HepG2 (cell line): Measurements from ENCODE around the gene CNTN5. TPM values are rescaled to one million over a fixed set of nuclear protein-coding genes. Genes with fewer than 3 reads are reported as not detected.

Source experiments
- ARNT2 ChIP-seq: sonication (generic); formaldehyde crosslinking; IDR thresholded peaks from 2 replicates; pipeline ENCODE4 v1.8.0; 2022; ENCODE audit warnings: mild to moderate bottlenecking, low read depth, missing genetic modification reagents, moderate library complexity
- BCL3 ChIP-seq: sonication (generic); formaldehyde crosslinking; IDR thresholded peaks from 2 replicates; pipeline ENCODE4 v1.5.1; 2020; ENCODE audit warnings: mild to moderate bottlenecking, missing genetic modification reagents, moderate library complexity
- MLXIP ChIP-seq: sonication (generic); formaldehyde crosslinking; IDR thresholded peaks from 2 replicates; pipeline ENCODE4 v1.9.0; 2021; ENCODE audit warnings: missing genetic modification reagents, borderline replicate concordance
- PBX2 ChIP-seq: IDR thresholded peaks from 2 replicates; pipeline ENCODE4 v1.6.1; 2016; ENCODE audit warnings: control low read depth
- SRSF1 ChIP-seq: fragments of 200-400 bp; formaldehyde crosslinking; optimal IDR thresholded peaks from 2 replicates; pipeline ENCODE3; 2017; ENCODE audit warnings: mild to moderate bottlenecking, low read depth, low read length, moderate library complexity
- ZGPAT ChIP-seq: IDR thresholded peaks from 2 replicates; pipeline ENCODE4 v1.6.1; 2016; ENCODE audit warnings: mild to moderate bottlenecking
- ZNF263 ChIP-seq: sonication (generic); formaldehyde crosslinking; IDR thresholded peaks from 2 replicates; pipeline ENCODE4 v1.4.0; 2020; ENCODE audit warnings: missing genetic modification reagents
- ZNF34 ChIP-seq: sonication (generic); formaldehyde crosslinking; IDR thresholded peaks from 2 replicates; pipeline ENCODE4 v1.4.0; 2020; ENCODE audit warnings: mild to moderate bottlenecking, missing genetic modification reagents, borderline replicate concordance
- ZNF713 ChIP-seq: sonication (generic); formaldehyde crosslinking; IDR thresholded peaks from 2 replicates; pipeline ENCODE4 v1.4.0; 2020; ENCODE audit warnings: mild to moderate bottlenecking, missing genetic modification reagents
- ZUFSP ChIP-seq: sonication (generic); formaldehyde crosslinking; IDR thresholded peaks from 2 replicates; pipeline ENCODE4 v1.9.0; 2021; ENCODE audit warnings: missing genetic modification reagents, mild to moderate bottlenecking, borderline replicate concordance
- polyA plus RNA-seq, 8 experiments: library from polyadenylated mRNA; depleted of rRNA in 3 of 8; stranded (reverse) in 7 of 8; unstranded in 1 of 8; fragments of >200 nt; fragmentation: Illumina TruSeq in 4 of 8; extraction: Trizol in 4 of 8; gene quantifications; 2 replicates each; pipeline versions ENCODE4 v1.2.1 to v1.2.3, GENCODE V29; 2011 to 2016; ENCODE audit warnings: low read depth in 4 of 8, missing spikeins in 1 of 8, mixed read lengths in 1 of 8; ENCODE audit not compliant: insufficient read depth in 1 of 8
- total RNA-seq, 5 experiments: library from RNA; depleted of rRNA; stranded (reverse); fragments of >200 nt; fragmentation: Illumina TruSeq; extraction: Trizol; gene quantifications; 2 replicates each; pipeline ENCODE4 v1.2.3, GENCODE V29; 2016; ENCODE audit warnings: low read depth in 1 of 5

The CNTN5 gene
- total and polyA plus RNA-seq, 2 of the 13 experiments (the other 11 are each of a cell fraction or from before 2014, with no cell fraction given): not detected

- TF ChIP-seq ZGPAT (CRISPR knock-in tag) (no peak), SRSF1 (no peak), ZNF263 (CRISPR knock-in tag) (no peak), ZNF34 (CRISPR knock-in tag) (no peak), ZNF713 (CRISPR knock-in tag) (no peak), ARNT2 (CRISPR knock-in tag) (no peak), MLXIP (CRISPR knock-in tag) (no peak), BCL3 (no peak), ZUFSP (CRISPR knock-in tag) (no peak), PBX2 (CRISPR knock-in tag) (no peak)
Observed at GRCh38 chr11:100316952-100317351, 1296.2 kb downstream of the CNTN5 start (continued).
